OCI-LY1 (cell line): ENCODE results near the gene HLA-A.

Source experiments
- CTCF ChIP-seq: fragments of 200-600 bp; sonication (generic), shearing (Covaris generic); IDR thresholded peaks from 2 replicates; pipeline ENCODE4 v1.5.1; 2017; ENCODE audit warnings: mild to moderate bottlenecking, antibody characterized with exemption, low read length, moderate library complexity, mixed read lengths
- EZH2 ChIP-seq: fragments of 200-600 bp; sonication (generic), shearing (Covaris generic); IDR thresholded peaks from 2 replicates; pipeline ENCODE4 v1.8.0; 2017; ENCODE audit warnings: borderline replicate concordance, mixed run types, mild to moderate bottlenecking, antibody characterized with exemption, low read length, moderate library complexity, mixed read lengths

GRCh38 chr6:29989211-29989610 is 46.9 kb downstream of the HLA-A start:
- no peak for TF ChIP-seq CTCF
- TF ChIP-seq EZH2: no peak
